Stimulated activated CD4-positive, alpha-beta T cell treated with anti-CD3 and anti-CD28 coated beads, Interleukin-1b, Interleukin-23, amount 100 ng/mL, for 24 hours (primary cell): Measurements from ENCODE around the gene KATNB1.

ENCODE experiments used
- DNase-seq, 4 experiments: peaks; one replicate each; pipeline ENCODE4 v3.0.0-alpha.2; 2020; ENCODE audit warnings: low read depth in 4 of 4, low spot score in 1 of 4

KATNB1 gene

DNA sequence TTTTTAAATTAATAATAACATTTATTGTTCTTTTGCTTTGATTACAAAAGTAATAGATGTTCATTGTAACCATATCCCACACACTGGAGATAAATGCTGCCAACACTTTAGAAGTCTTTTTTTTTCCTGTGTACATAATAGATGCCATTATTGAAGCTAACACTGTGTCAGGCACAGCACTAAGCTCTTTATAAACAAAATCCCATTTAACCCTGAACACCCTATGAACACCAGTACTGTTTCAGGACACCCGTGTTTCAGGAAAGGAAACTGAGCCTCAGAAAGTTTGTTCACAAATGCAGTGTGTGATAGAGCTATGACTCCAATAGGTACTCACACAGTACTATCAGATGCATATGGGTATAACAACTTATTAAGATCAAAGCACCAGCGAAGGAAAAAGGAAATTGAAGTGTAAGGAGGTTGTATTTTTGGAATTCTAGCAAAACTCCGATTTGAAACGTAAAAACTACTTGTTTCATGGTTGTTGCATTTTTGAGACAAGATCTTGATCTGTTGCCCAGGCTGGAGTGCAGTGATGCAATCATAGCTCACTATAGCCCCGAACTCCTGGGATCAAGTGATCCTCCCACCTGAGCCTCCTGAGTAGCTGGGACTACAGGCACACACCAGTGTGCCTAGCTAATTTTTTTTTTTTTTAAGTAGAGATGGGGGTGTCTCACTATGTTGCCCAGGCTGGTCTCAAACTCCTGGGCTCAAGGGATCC, 68.7 kb downstream of the KATNB1 start:
- no peak for DNase-seq

GRCh38 chr16:57805176-57805575, 69.6 kb downstream of the KATNB1 start:
- no peak for DNase-seq
